ENCODE measurements around the gene RIT2.
A peak's percentile ranks its signal among the peaks of the same experiment; 100 is the strongest.

RIT2 gene

GRCh38 chr18:42929857-42930256 is 185.6 kb downstream of the RIT2 start:
- FAIRE-seq (no peak), DNase-seq (ENCODE audit: low spot score) (peak; percentile 4)

DNA sequence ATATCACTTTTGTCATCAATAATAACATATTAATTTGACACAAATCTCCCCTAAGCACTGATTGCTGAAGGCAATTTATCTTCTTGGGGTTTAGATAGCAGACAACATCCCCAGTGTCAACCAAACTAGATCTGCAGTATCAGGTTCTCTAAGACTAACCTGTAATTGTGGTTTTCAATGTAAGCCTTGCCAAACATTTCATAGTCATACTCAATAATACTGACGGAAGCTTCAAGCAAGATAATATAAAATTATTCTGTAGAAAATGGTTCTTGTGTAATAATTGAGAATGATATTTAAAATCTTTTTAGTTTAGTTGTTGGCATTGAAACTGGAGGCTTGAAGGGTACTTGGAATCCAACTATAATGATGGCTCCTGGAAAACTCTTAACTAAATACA is 186.3 kb downstream of the RIT2 start:
- DNase-seq (ENCODE audit: low spot score) (no peak), FAIRE-seq (no peak)

- FAIRE-seq: no peak
- DNase-seq (ENCODE audit: low spot score): no peak
These were observed 190.4 kb downstream of the RIT2 start for GRCh38 chr18:42925036-42925435.

GRCh38 chr18:42922363-42922762 is 193.1 kb downstream of the RIT2 start:
- DNase-seq (ENCODE audit: low spot score): no peak

DNA sequence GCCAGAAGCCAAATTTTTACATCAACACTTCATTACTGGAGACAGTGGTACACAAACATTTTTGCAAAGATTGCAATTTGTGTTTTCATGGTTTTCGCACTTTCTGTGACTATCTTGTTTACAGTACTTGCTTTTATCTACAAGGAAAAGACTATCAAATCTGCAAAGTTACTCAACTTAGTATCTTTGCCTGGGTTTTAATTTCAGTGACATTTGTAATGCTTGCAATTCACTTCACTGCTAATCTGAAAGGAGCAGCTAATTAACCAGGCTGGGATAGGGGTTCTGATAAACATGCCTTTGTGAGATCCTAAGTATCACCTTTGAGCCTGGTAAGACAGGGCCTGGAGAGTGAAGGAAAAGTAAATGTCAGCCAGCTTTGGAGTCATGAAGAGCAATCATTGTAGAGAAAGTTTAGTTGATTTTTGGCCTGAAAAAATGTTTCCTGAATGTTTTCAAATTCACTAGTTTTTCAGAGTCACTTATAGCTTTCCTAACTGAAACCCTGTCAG is 194.2 kb downstream of the RIT2 start:
- FAIRE-seq: no peak
- DNase-seq (ENCODE audit: low spot score): no peak

More at GRCh38 chr18:42922363-42922762, 193.1 kb downstream of the RIT2 start:
- FAIRE-seq: no peak

DNA sequence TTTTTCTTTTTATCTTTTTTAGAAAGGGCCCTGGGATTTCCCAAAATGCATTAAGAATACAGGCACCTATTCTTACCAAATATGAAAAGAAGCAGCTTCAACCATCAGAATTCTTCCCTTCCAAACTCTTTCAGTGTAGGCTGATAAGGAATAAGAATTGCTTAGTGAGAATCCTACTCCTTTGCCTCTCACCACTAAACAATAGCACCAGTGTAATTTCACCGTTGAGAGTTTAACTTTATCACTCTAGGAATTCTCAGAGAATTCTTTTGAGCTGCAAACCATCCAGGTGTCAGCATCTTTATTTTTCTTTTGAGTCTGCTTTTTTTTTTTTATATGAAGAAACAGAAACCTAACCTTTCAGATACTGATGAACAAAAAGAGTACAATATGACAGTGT is 194.9 kb downstream of the RIT2 start:
- DNase-seq (ENCODE audit: low spot score) (no peak), FAIRE-seq (no peak)

- FAIRE-seq: no peak
These were observed 200.2 kb downstream of the RIT2 start for GRCh38 chr18:42915299-42915698.

DNA sequence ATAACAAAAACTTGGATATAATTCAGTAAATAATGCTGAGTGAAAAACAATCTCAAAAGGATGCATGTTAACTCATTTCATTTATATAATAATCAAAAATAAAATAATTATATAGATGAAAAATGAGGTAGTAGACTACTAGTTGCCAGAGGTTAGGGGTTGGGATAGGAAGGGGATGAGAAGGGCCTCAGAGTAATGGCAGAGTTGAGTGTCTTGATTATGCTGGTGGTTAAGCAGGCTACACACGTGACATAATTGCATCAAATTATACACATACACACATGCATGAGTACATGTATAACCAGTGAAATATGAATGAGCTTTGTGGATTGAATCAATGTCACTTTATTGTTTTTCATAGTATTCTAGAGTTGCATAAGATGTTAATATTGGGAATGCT is 201.0 kb downstream of the RIT2 start:
- DNase-seq (ENCODE audit: low spot score) (no peak), FAIRE-seq (no peak)

More at GRCh38 chr18:42915299-42915698, 200.2 kb downstream of the RIT2 start:
- no peak for DNase-seq (ENCODE audit: low spot score)

DNA sequence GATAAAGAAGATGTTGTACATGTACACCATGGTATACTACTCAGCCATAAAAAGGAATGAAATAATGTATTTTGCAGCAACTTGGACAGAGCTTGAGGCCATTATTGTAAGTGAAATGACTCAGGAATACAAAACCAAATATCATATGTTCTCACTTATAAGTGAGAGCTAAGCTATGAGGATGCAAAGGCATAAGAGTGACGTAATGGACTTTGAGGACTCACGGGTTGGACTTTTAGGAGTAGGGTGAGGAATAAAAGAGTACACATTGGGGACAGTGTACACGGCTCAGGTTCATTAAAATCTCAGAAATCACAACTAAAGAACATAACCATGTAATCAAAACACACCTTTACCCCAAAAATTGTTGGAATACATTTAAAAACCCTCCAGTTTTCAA is 206.4 kb downstream of the RIT2 start:
- DNase-seq (ENCODE audit: low spot score) (no peak), FAIRE-seq (no peak)

DNA sequence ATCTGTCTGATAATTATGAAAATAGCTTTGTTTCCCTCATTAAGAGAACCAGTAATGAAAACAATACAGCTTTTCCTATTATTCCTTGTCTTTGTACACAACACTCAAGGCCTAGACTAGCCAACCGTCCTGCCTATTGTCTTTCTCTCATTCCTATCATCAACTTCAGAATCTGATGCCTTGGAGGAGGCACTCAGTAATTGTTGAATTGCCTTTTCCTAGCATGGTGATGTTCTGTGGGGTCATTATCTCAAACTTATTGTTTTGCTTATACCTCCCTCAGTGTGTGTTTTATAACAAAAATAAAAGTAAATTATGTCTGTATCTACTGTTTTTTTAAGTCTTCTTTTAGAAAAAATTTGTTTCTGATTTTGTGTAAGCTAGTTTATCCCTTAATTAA is 208.7 kb downstream of the RIT2 start:
- DNase-seq (ENCODE audit: low spot score) (no peak), FAIRE-seq (no peak)

DNA sequence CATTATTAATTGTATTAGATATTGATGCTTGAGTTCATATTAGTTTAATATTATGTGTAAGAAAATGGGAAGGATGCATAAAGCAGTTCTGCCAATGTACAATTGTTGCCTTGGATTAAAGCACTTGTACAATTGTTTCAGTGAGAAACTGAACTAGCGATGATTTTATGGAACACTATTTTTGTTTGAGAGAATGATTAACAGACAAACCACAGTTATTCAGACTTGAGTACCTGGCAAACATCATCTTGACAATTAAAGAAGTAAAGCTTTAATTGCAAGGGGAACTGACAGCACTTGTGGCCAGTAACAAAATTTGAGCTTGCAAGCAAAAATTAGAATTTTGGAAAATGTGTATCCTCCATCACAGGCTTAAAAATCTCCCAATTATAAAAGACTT is 214.3 kb downstream of the RIT2 start:
- no peak for FAIRE-seq

GRCh38 chr18:42893977-42894376 is 221.5 kb downstream of the RIT2 start:
- DNase-seq (ENCODE audit: low spot score) (no peak), FAIRE-seq (no peak)

More for the DNA sequence above, 214.3 kb downstream of the RIT2 start:
- DNase-seq (ENCODE audit: low spot score): no peak

GRCh38 chr18:42892181-42892580 is 223.3 kb downstream of the RIT2 start:
- FAIRE-seq (no peak), DNase-seq (ENCODE audit: low spot score) (no peak)

GRCh38 chr18:42891705-42892104 is 223.8 kb downstream of the RIT2 start:
- FAIRE-seq: no peak
- no peak for DNase-seq (ENCODE audit: low spot score)

DNA sequence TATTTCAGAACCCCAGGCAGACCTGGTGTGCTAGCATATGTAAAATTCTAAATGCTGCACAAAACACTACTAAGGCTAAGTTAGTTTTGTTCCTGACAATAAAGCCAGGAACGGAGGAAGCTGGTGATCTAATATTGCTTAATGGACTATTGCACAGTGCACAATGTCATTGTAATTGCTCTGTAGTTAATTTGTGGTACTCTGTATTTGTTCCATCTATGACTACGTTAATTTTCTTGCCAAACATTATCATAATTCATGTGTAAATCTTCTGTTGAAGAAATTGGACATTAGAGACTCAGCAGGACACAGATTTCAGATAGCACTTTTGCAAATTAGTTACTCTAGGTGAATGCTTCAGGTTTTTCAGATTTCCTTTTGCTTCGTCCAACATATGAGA is 232.3 kb downstream of the RIT2 start:
- DNase-seq (ENCODE audit: low spot score): no peak

DNA sequence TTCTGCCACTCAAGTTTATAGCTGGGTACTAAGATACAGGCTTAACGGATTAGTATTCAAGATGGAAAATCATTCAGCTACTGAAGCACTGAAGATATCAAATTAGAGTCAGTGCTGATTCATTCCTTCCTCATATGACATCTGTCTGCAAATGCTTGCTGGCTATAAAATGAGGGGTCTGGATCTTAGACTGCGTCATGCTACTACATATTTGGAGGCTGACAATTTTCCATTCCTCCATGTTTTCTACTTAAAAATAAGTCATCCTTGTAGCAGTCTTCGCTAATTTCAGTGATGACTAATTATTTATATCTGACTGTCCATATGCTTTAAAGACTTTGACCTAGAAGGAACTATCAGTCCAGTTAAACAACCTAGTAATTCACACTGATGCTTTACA is 233.4 kb downstream of the RIT2 start:
- no peak for FAIRE-seq
- DNase-seq (ENCODE audit: low spot score): no peak

More for the DNA sequence above, 232.3 kb downstream of the RIT2 start:
- FAIRE-seq: no peak

- FAIRE-seq (no peak), DNase-seq (ENCODE audit: low spot score) (no peak)
These were observed 242.6 kb downstream of the RIT2 start for GRCh38 chr18:42872838-42873237.

GRCh38 chr18:42864876-42865275 is 250.6 kb downstream of the RIT2 start:
- DNase-seq (ENCODE audit: low spot score) (no peak), FAIRE-seq (no peak)

GRCh38 chr18:42861271-42861670 is 254.2 kb downstream of the RIT2 start:
- no peak for FAIRE-seq

DNA sequence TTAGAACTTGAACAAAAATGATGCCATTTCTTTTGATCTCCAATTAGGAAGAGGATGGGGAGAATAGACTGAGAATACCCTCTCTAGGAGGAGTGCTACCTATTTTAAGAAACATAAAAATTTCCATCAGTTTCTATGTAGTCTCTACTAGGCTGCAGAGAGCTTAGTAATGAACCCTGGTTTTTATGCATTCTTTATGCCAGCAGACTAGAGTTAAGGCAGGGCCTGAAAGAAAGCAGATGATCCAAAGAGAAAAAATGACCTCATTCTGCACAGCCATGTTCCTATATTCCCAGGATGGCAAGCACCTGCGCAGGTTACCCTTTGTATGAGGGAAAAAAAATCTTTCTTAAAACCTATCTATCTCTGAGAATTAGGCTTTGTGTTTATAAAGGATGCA is 254.9 kb downstream of the RIT2 start:
- no peak for FAIRE-seq
- no peak for DNase-seq (ENCODE audit: low spot score)

More at GRCh38 chr18:42861271-42861670, 254.2 kb downstream of the RIT2 start:
- DNase-seq (ENCODE audit: low spot score): no peak

- FAIRE-seq (no peak), DNase-seq (ENCODE audit: low spot score) (no peak)
These were observed 255.5 kb downstream of the RIT2 start for GRCh38 chr18:42860011-42860410.

GRCh38 chr18:42854558-42854957 is 260.9 kb downstream of the RIT2 start:
- DNase-seq (ENCODE audit: low spot score): no peak
- no peak for FAIRE-seq

DNA sequence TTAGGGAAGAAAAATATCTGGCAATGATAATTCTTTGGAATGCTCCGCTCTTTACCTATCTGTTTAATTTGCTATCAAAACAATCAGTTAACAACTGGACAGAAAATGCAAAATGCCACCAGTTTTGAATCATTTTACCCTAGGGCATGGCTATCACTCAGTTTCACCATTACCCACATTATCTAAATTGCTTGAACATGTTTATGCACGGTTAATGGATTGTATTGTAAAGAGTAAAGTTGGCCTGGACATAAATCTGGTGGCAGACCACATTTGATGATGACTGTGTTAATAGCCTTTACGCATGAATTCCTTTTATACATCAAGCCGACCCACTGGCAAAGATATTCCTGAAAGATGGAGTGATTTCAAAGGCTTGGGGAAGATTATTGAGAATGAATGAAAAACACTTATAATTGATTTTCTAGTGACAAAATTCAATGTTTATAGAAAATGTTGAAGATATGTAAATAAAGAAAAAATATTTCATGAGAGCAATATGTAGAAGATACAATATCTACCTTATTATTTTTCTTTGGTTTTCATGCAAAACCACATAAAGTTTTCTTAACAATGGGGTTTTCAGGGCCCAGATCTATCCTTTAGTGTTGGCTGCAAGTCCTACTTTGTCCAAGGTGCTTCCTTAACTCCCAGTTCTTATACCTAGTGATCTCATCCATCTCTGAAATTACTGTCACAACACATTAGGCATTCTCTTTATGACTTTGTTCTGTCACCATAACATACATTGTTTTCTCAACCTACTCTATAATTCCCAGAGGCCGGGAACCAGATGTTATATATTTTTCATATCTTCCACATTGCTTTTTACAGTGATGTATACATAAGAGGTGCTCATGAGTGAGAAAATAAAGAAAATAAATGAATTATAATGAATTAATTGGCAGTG is 265.1 kb downstream of the RIT2 start:
- FAIRE-seq (no peak), DNase-seq (ENCODE audit: low spot score) (no peak)

Measured in urothelium cell line (cell line).